Measurements from ENCODE around the gene RUNX2.

RUNX2 gene

GRCh38 chr6:45640081-45640491 lies 312.0 kb downstream of the RUNX2 start:
- no peak overlapping the region for H3K4me3 ChIP-seq (ENCODE audit: control insufficient read depth, low read depth, low read length)
- peak; percentile 75 for DNase-seq (ENCODE audit: low read depth)
- no peak for TF ChIP-seq CTCF (conservative IDR thresholded peaks at IDR 0.05; ENCODE audit: control insufficient read depth, insufficient read depth, low read depth, low read length)

GRCh38 chr6:45640811-45641210 lies 312.7 kb downstream of the RUNX2 start:
- no peak for TF ChIP-seq CTCF (conservative IDR thresholded peaks at IDR 0.05; ENCODE audit: control insufficient read depth, insufficient read depth, low read depth, low read length)
- no peak overlapping the region for H3K4me3 ChIP-seq (ENCODE audit: control insufficient read depth, low read depth, low read length)
- DNase-seq (ENCODE audit: low read depth): no peak

- H3K4me3 ChIP-seq (ENCODE audit: control insufficient read depth, low read depth, low read length): no peak overlapping the region
- DNase-seq (ENCODE audit: low read depth): no peak
- no peak for TF ChIP-seq CTCF (conservative IDR thresholded peaks at IDR 0.05; ENCODE audit: control insufficient read depth, insufficient read depth, low read depth, low read length)
Measured at GRCh38 chr6:45642331-45643125, 314.4 kb downstream of the RUNX2 start.

- H3K4me3 ChIP-seq (ENCODE audit: control insufficient read depth, low read depth, low read length): no peak overlapping the region
- DNase-seq (ENCODE audit: low read depth): no peak
- no peak for TF ChIP-seq CTCF (conservative IDR thresholded peaks at IDR 0.05; ENCODE audit: control insufficient read depth, insufficient read depth, low read depth, low read length)
Measured at GRCh38 chr6:45643126-45643525, 315.0 kb downstream of the RUNX2 start.

GRCh38 chr6:45644720-45645119 lies 316.6 kb downstream of the RUNX2 start:
- no peak for TF ChIP-seq CTCF (conservative IDR thresholded peaks at IDR 0.05; ENCODE audit: control insufficient read depth, insufficient read depth, low read depth, low read length)
- H3K4me3 ChIP-seq (ENCODE audit: control insufficient read depth, low read depth, low read length): no peak overlapping the region
- DNase-seq (ENCODE audit: low read depth): no peak

- no peak for DNase-seq (ENCODE audit: low read depth)
- no peak for TF ChIP-seq CTCF (conservative IDR thresholded peaks at IDR 0.05; ENCODE audit: control insufficient read depth, insufficient read depth, low read depth, low read length)
- no peak overlapping the region for H3K4me3 ChIP-seq (ENCODE audit: control insufficient read depth, low read depth, low read length)
Measured at GRCh38 chr6:45645302-45645701, 317.2 kb downstream of the RUNX2 start.
